ENCODE results near the gene CHMP1A. TPM values are rescaled to one million over a fixed set of nuclear protein-coding genes. Genes with fewer than 3 reads are reported as not detected.

The CHMP1A gene
- total and polyA plus RNA-seq, 2 donors (not counting 1 experiment from before 2014, with no cell fraction given) = 61.0 to 66.2 TPM

GRCh38 chr16:89620406-89620841, 37.1 kb downstream of the CHMP1A start:
- Histone ChIP-seq H3K4me1 (ENCODE audit: control insufficient read depth, extremely low read depth, insufficient read depth, low read length) (no peaks in the 10 kb centered on the region), H3K27ac (ENCODE audit: insufficient read depth, low read length) (no peak overlapping the region), H3K27me3 (ENCODE audit: control insufficient read depth, insufficient read depth, low read length) (peaks cover 13% of the 10 kb centered on the region), H3K4me2 (ENCODE audit: extremely low read depth, insufficient read depth, low read length) (no peak overlapping the region), H3K79me2 (ENCODE audit: control insufficient read depth, insufficient read depth, low read length) (no peaks in the 10 kb centered on the region), H3K4me3 (replicated peaks in 1 of 4; ENCODE audit: control extremely low read depth in 1 of 4, insufficient read depth in 1 of 4, low read depth in 3 of 4, low read length in 4 of 4) (no peak overlapping the region), H2AFZ (ENCODE audit: low read length) (no peak overlapping the region), H3K9me3 (ENCODE audit: control insufficient read depth, insufficient read depth, low read depth, low read length) (no peaks in the 10 kb centered on the region), H3K9ac (ENCODE audit: insufficient read depth, low read length) (no peak overlapping the region), H3K36me3 (ENCODE audit: control insufficient read depth, insufficient read depth, low read length) (no peaks in the 10 kb centered on the region), H4K20me1 (ENCODE audit: control insufficient read depth, extremely low read depth, insufficient read depth, low read length) (no peaks in the 10 kb centered on the region)
- DNase-seq (ENCODE audit: low read depth in 2 of 2) = no peak
- TF ChIP-seq EZH2 (IDR thresholded peaks at IDR 0.05; ENCODE audit: low read length, missing control alignments) = no peak
- TF ChIP-seq CTCF (conservative IDR thresholded peaks at IDR 0.05 in 1 of 2, IDR thresholded peaks at IDR 0.05 in 1 of 2; ENCODE audit: low read depth in 1 of 2, low read length in 2 of 2) = no peak

- Histone ChIP-seq H3K9me3 (ENCODE audit: control insufficient read depth, insufficient read depth, low read depth, low read length) (no peaks in the 10 kb centered on the region), H3K27ac (ENCODE audit: insufficient read depth, low read length) (no peak overlapping the region), H3K4me2 (ENCODE audit: extremely low read depth, insufficient read depth, low read length) (no peak overlapping the region), H3K4me3 (replicated peaks in 1 of 4; ENCODE audit: control extremely low read depth in 1 of 4, insufficient read depth in 1 of 4, low read depth in 3 of 4, low read length in 4 of 4) (no peak overlapping the region), H3K27me3 (ENCODE audit: control insufficient read depth, insufficient read depth, low read length) (peaks cover 13% of the 10 kb centered on the region), H3K79me2 (ENCODE audit: control insufficient read depth, insufficient read depth, low read length) (no peaks in the 10 kb centered on the region), H3K4me1 (ENCODE audit: control insufficient read depth, extremely low read depth, insufficient read depth, low read length) (no peaks in the 10 kb centered on the region), H3K9ac (ENCODE audit: insufficient read depth, low read length) (no peak overlapping the region), H3K36me3 (ENCODE audit: control insufficient read depth, insufficient read depth, low read length) (no peaks in the 10 kb centered on the region), H2AFZ (ENCODE audit: low read length) (no peak overlapping the region), H4K20me1 (ENCODE audit: control insufficient read depth, extremely low read depth, insufficient read depth, low read length) (no peaks in the 10 kb centered on the region)
- DNase-seq (ENCODE audit: low read depth in 2 of 2) = peak in 1 of 2 donors; percentile 68
- no peak for TF ChIP-seq CTCF (conservative IDR thresholded peaks at IDR 0.05 in 1 of 2, IDR thresholded peaks at IDR 0.05 in 1 of 2; ENCODE audit: low read depth in 1 of 2, low read length in 2 of 2)
These were observed 37.7 kb downstream of the CHMP1A start for GRCh38 chr16:89619840-89620239.

- Histone ChIP-seq H3K27me3 (ENCODE audit: control insufficient read depth, insufficient read depth, low read length) (peaks cover 5% of the 10 kb centered on the region), H3K9me3 (ENCODE audit: control insufficient read depth, insufficient read depth, low read depth, low read length) (no peaks in the 10 kb centered on the region), H3K4me1 (ENCODE audit: control insufficient read depth, extremely low read depth, insufficient read depth, low read length) (no peaks in the 10 kb centered on the region), H4K20me1 (ENCODE audit: control insufficient read depth, extremely low read depth, insufficient read depth, low read length) (no peaks in the 10 kb centered on the region), H3K79me2 (ENCODE audit: control insufficient read depth, insufficient read depth, low read length) (no peaks in the 10 kb centered on the region), H3K4me3 (replicated peaks in 1 of 4; ENCODE audit: control extremely low read depth in 1 of 4, insufficient read depth in 1 of 4, low read depth in 3 of 4, low read length in 4 of 4) (no peak overlapping the region), H3K4me2 (ENCODE audit: extremely low read depth, insufficient read depth, low read length) (no peak overlapping the region), H3K36me3 (ENCODE audit: control insufficient read depth, insufficient read depth, low read length) (no peaks in the 10 kb centered on the region), H3K27ac (ENCODE audit: insufficient read depth, low read length) (no peak overlapping the region), H2AFZ (ENCODE audit: low read length) (no peak overlapping the region), H3K9ac (ENCODE audit: insufficient read depth, low read length) (no peak overlapping the region)
- DNase-seq (ENCODE audit: low read depth in 2 of 2) = peak in 1 of 2 donors; percentile 66
- TF ChIP-seq CTCF (conservative IDR thresholded peaks at IDR 0.05 in 1 of 2, IDR thresholded peaks at IDR 0.05 in 1 of 2; ENCODE audit: low read depth in 1 of 2, low read length in 2 of 2) = no peak
- no peak for TF ChIP-seq EZH2 (IDR thresholded peaks at IDR 0.05; ENCODE audit: low read length, missing control alignments)
These were observed 39.2 kb downstream of the CHMP1A start for GRCh38 chr16:89618109-89618998.
